SK-N-SH treated with all-trans-retinoic acid at 6 μM for 48 hours (cell line): ENCODE results near the gene CIITA.
"Not testable (repeated sequence)": the region's sequence is repeated elsewhere in the genome, so short reads cannot be mapped to it uniquely, and the experiment has no call there.

ENCODE experiments used
- ATAC-seq: fragments of 200-7000 bp; cut with Tn5 transposase; 3 replicates; pipeline ENCODE4 v1.9.1; 2020; ENCODE audit warnings: mild to moderate bottlenecking, moderate library complexity
- ARNTL ChIP-seq: fragments of 450-650 bp; formaldehyde crosslinking; IDR thresholded peaks from 2 replicates; pipeline ENCODE4 v1.5.0; 2020; ENCODE audit warnings: low read depth, mild to moderate bottlenecking, moderate library complexity, borderline replicate concordance
- CSDC2 ChIP-seq: fragments of 250-450 bp; sonication (Bioruptor Pico); IDR thresholded peaks from 2 replicates; pipeline ENCODE4 v1.5.0; 2020; ENCODE audit warnings: mild to moderate bottlenecking, moderate library complexity
- CSRNP3 ChIP-seq: fragments of 250-450 bp; sonication (Bioruptor Pico); IDR thresholded peaks from 2 replicates; pipeline ENCODE4 v1.5.1; 2021; ENCODE audit warnings: mild to moderate bottlenecking, moderate library complexity
- ESRRG ChIP-seq: fragments of 250-450 bp; sonication (Bioruptor Pico); IDR thresholded peaks from 2 replicates; pipeline ENCODE4 v1.6.1; 2021; ENCODE audit warnings: mild to moderate bottlenecking
- GLIS3 ChIP-seq: fragments of 250-450 bp; sonication (Bioruptor Pico); IDR thresholded peaks from 2 replicates; pipeline ENCODE4 v1.5.0; 2020; ENCODE audit warnings: mild to moderate bottlenecking, moderate library complexity
- ISL1 ChIP-seq: fragments of 250-450 bp; sonication (Bioruptor Pico); IDR thresholded peaks from 2 replicates; pipeline ENCODE4 v2.1.2; 2022; ENCODE audit warnings: mild to moderate bottlenecking, moderate library complexity
- OSR1 ChIP-seq: fragments of 250-450 bp; sonication (Bioruptor Pico); IDR thresholded peaks from 2 replicates; pipeline ENCODE4 v1.8.0; 2022; ENCODE audit warnings: moderate library complexity, mild to moderate bottlenecking, inconsistent platforms
- PATZ1 ChIP-seq: fragments of 250-450 bp; sonication (Bioruptor Pico); IDR thresholded peaks from 2 replicates; pipeline ENCODE4 v1.8.0; 2020; ENCODE audit warnings: mild to moderate bottlenecking, moderate library complexity, borderline replicate concordance
- POU6F1 ChIP-seq: fragments of 250-450 bp; sonication (Bioruptor Pico); IDR thresholded peaks from 2 replicates; pipeline ENCODE4 v1.8.0; 2021; ENCODE audit warnings: low read depth, mild to moderate bottlenecking, moderate library complexity, borderline replicate concordance
- PPARA ChIP-seq: fragments of 250-450 bp; sonication (Bioruptor Pico); IDR thresholded peaks from 2 replicates; pipeline ENCODE4 v1.5.0; 2020; ENCODE audit warnings: mild to moderate bottlenecking, borderline replicate concordance
- RARB ChIP-seq: fragments of 250-450 bp; sonication (Bioruptor Pico); IDR thresholded peaks from 2 replicates; pipeline ENCODE4 v1.8.0; 2021; ENCODE audit warnings: mild to moderate bottlenecking, moderate library complexity
- SNAI2 ChIP-seq: fragments of 250-450 bp; sonication (Bioruptor Pico); IDR thresholded peaks from 2 replicates; pipeline ENCODE4 v1.5.0; 2020; ENCODE audit warnings: mild to moderate bottlenecking, moderate library complexity
- TCF4 ChIP-seq: fragments of 250-450 bp; sonication (Bioruptor Pico); IDR thresholded peaks from 2 replicates; pipeline ENCODE4 v1.8.0; 2021; ENCODE audit warnings: mild to moderate bottlenecking, moderate library complexity, borderline replicate concordance
- TOX ChIP-seq: fragments of 250-450 bp; sonication (Bioruptor Pico); IDR thresholded peaks from 2 replicates; pipeline ENCODE4 v1.8.0; 2021; ENCODE audit warnings: mild to moderate bottlenecking, moderate library complexity, borderline replicate concordance
- ZC3H10 ChIP-seq: fragments of 250-450 bp; sonication (Bioruptor Pico); IDR thresholded peaks from 2 replicates; pipeline ENCODE4 v1.5.1; 2021; ENCODE audit warnings: mild to moderate bottlenecking, moderate library complexity
- ZFP3 ChIP-seq: fragments of 250-450 bp; sonication (Bioruptor Pico); IDR thresholded peaks from 2 replicates; pipeline ENCODE4 v1.5.0; 2020; ENCODE audit warnings: mild to moderate bottlenecking, moderate library complexity
- ZFP30 ChIP-seq: fragments of 450-650 bp; formaldehyde crosslinking; IDR thresholded peaks from 2 replicates; pipeline ENCODE4 v1.5.0; 2022; ENCODE audit warnings: mild to moderate bottlenecking, moderate library complexity
- ZNF565 ChIP-seq: fragments of 450-650 bp; formaldehyde crosslinking; conservative IDR thresholded peaks from 2 replicates; pipeline ENCODE4 v1.5.0; 2020; ENCODE audit warnings: low read depth, mild to moderate bottlenecking, moderate library complexity
- ZNF70 ChIP-seq: fragments of 450-650 bp; formaldehyde crosslinking; IDR thresholded peaks from 2 replicates; pipeline ENCODE4 v1.5.0; 2020; ENCODE audit warnings: mild to moderate bottlenecking, moderate library complexity
- TF ChIP-seq, protein P1 (sequence below): fragments of 250-450 bp; sonication (Bioruptor Pico); IDR thresholded peaks from 2 replicates; pipeline ENCODE4 v1.5.0; 2020; ENCODE audit warnings: mild to moderate bottlenecking, moderate library complexity

CIITA gene

DNA sequence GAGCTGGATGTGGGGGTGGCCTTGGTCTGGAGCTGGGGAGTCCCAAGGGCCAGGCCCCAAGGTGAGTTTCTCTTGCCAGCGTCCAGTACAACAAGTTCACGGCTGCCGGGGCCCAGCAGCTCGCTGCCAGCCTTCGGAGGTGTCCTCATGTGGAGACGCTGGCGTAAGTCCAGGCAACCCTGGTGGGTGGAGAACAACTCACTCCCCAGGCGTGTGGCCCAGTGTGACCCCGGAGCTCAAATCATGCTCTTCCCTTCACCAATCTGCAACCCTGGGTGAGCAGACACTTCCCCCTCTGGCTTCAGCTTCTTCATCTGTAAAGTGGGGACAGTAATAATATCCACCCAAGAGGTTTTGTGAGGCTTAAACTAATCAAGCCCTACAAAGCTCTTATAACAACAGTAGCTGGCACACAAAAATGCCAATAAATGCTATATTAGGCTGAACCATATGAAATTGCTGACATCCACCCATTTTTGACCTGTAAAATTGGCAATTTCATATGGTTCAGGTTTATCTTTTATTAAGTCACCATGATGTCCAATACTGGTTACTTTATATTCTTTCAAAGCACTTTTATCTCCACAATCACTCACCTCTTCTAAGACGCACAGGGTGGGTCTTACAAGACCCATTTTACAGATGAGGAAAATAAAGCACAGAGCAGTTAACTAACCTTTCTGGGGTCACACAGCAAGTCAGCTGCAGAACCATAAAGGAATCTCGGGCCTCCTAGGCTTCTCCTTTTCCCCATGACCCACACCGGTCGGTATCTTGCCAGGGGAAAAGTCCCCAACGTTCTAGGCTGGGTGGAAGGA lies 45.5 kb downstream of the CIITA start (continued):
- no peak for TF ChIP-seq GLIS3 (CRISPR knock-in tag)

DNA sequence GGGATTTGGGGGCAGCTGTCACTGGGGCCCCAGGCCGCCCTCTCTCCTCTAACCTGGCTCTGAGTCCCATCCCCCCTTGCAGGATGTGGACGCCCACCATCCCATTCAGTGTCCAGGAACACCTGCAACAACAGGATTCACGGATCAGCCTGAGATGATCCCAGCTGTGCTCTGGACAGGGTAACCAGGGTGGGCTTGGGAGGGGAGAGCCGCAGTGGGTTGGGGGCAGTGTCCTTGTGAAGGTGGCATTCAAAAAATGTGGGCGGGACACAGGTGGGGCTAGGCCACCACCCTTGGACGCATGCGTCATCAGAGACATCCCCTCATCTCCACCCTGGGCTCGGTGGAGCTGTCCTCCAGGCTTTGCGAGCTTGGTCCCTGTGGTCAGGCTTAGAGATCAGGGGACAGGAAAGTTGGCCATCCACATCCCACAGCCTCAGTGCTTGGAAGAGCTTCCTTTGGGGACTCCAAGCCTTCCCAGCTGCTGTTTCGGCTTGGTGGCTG lies 46.2 kb downstream of the CIITA start:
- ATAC-seq = no peak
- TF ChIP-seq ZNF70 (no peak), ZNF565 (CRISPR knock-in tag) (no peak), GLIS3 (CRISPR knock-in tag) (no peak), CSDC2 (CRISPR knock-in tag) (no peak), CSRNP3 (CRISPR knock-in tag) (no peak), PPARA (CRISPR knock-in tag) (no peak), ISL1 (CRISPR knock-in tag) (no peak), ZC3H10 (CRISPR knock-in tag) (no peak), ARNTL (no peak), OSR1 (CRISPR knock-in tag) (no peak), RARB (CRISPR knock-in tag) (no peak), ZFP3 (no peak), TOX (CRISPR knock-in tag) (no peak), SNAI2 (CRISPR knock-in tag) (no peak), PATZ1 (CRISPR knock-in tag) (no peak), ZFP30 (CRISPR knock-in tag) (no peak)
- TF ChIP-seq, protein P1, sequence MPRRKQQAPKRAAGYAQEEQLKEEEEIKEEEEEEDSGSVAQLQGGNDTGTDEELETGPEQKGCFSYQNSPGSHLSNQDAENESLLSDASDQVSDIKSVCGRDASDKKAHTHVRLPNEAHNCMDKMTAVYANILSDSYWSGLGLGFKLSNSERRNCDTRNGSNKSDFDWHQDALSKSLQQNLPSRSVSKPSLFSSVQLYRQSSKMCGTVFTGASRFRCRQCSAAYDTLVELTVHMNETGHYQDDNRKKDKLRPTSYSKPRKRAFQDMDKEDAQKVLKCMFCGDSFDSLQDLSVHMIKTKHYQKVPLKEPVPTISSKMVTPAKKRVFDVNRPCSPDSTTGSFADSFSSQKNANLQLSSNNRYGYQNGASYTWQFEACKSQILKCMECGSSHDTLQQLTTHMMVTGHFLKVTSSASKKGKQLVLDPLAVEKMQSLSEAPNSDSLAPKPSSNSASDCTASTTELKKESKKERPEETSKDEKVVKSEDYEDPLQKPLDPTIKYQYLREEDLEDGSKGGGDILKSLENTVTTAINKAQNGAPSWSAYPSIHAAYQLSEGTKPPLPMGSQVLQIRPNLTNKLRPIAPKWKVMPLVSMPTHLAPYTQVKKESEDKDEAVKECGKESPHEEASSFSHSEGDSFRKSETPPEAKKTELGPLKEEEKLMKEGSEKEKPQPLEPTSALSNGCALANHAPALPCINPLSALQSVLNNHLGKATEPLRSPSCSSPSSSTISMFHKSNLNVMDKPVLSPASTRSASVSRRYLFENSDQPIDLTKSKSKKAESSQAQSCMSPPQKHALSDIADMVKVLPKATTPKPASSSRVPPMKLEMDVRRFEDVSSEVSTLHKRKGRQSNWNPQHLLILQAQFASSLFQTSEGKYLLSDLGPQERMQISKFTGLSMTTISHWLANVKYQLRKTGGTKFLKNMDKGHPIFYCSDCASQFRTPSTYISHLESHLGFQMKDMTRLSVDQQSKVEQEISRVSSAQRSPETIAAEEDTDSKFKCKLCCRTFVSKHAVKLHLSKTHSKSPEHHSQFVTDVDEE (CRISPR knock-in tag) = no peak

DNA sequence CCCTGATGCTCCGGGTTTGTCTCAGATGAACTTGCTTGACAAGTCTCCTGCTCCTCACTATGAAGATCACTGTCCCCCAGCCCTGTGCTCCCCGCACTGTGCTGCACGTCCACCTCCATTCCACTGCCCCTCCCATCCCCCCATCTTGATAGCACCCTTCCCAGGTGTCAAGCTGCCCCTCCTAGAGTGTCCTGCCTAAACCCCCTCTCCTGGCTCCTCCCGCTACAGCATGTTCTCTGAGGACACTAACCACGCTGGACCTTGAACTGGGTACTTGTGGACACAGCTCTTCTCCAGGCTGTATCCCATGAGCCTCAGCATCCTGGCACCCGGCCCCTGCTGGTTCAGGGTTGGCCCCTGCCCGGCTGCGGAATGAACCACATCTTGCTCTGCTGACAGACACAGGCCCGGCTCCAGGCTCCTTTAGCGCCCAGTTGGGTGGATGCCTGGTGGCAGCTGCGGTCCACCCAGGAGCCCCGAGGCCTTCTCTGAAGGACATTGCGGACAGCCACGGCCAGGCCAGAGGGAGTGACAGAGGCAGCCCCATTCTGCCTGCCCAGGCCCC lies 46.7 kb downstream of the CIITA start:
- ATAC-seq = no peak
- TF ChIP-seq TCF4 (CRISPR knock-in tag) (no peak), ARNTL (no peak), TOX (CRISPR knock-in tag) (no peak), ESRRG (CRISPR knock-in tag) (no peak), SNAI2 (CRISPR knock-in tag) (no peak), POU6F1 (no peak)

- ATAC-seq = not testable (repeated sequence)
Observed at GRCh38 chr16:10925285-10925684, 48.3 kb downstream of the CIITA start.
